KBM-7 (cell line): Measurements from ENCODE around the gene HOXB5.

Experiments used
- DNase-seq: peaks from one replicate; pipeline ENCODE4 v3.0.0-alpha.2; 2015
- in situ Hi-C: fragments of 300-500 bp; cut with MboI; formaldehyde crosslinking; loops from 2 replicates; pipeline ENCODE4 v1.14.3; 2020; ENCODE audit warnings: low sequenced_read_pairs, low pct_unique_long_range_greater_than_20kb, mixed read lengths

Gene HOXB5

GRCh38 chr17:48630009-48630924 is 36.7 kb upstream of the HOXB5 start:
- DNase-seq: no peak
- in situ Hi-C loops: no loop called here

GRCh38 chr17:48629411-48629759 is 35.8 kb upstream of the HOXB5 start:
- DNase-seq: no peak
- in situ Hi-C loops: no loop called here

GRCh38 chr17:48628649-48629410 is 35.3 kb upstream of the HOXB5 start:
- DNase-seq: no peak
- in situ Hi-C loops: no loop called here

GRCh38 chr17:48627623-48628521 is 34.3 kb upstream of the HOXB5 start:
- no peak for DNase-seq
- in situ Hi-C loops: no loop called here

GRCh38 chr17:48627118-48627597 is 33.6 kb upstream of the HOXB5 start:
- in situ Hi-C loops: no loop called here
- DNase-seq: no peak

GRCh38 chr17:48626245-48627117 is 32.9 kb upstream of the HOXB5 start, which contains the start of gene HOXB9:
Gene HOXB9 (minus strand): TSS chr17:48626358. CDS start chr17:48626269, 89 bp downstream.
- in situ Hi-C loops: no loop called here

GRCh38 chr17:48625495-48626244 is 32.1 kb upstream of the HOXB5 start:
- peak; percentile 38 for DNase-seq

More at GRCh38 chr17:48626245-48627117, 32.9 kb upstream of the HOXB5 start, which contains the start of gene HOXB9:
- DNase-seq: no peak

GRCh38 chr17:48624544-48625494 is 31.2 kb upstream of the HOXB5 start:
- in situ Hi-C loops: no loop called here

More at GRCh38 chr17:48625495-48626244, 32.1 kb upstream of the HOXB5 start:
- in situ Hi-C loops: no loop called here

GRCh38 chr17:48624118-48624517 is 30.5 kb upstream of the HOXB5 start:
- DNase-seq: no peak
- in situ Hi-C loops: no loop called here

More at GRCh38 chr17:48624544-48625494, 31.2 kb upstream of the HOXB5 start:
- DNase-seq: no peak

GRCh38 chr17:48623583-48623982 is 30.0 kb upstream of the HOXB5 start:
- in situ Hi-C loops: no loop called here
- DNase-seq: no peak

GRCh38 chr17:48622857-48623256 is 29.3 kb upstream of the HOXB5 start:
- in situ Hi-C loops: no loop called here
- no peak for DNase-seq

GRCh38 chr17:48621410-48622392 is 28.1 kb upstream of the HOXB5 start:
- DNase-seq: no peak
- in situ Hi-C loops: no loop called here

GRCh38 chr17:48620461-48621139 is 27.0 kb upstream of the HOXB5 start:
- no peak for DNase-seq
- in situ Hi-C loops: no loop called here

GRCh38 chr17:48619826-48620449 is 26.4 kb upstream of the HOXB5 start:
- in situ Hi-C loops: no loop called here
- no peak for DNase-seq
